Activated CD4-positive, alpha-beta T cell treated with anti-CD3 and anti-CD28 coated beads, Interleukin-2, Interleukin-4, amounts not matched to agents 100 ng/mL and 50 ng/mL, durations not matched to agents 16 hours and 8 hours (primary cell): ENCODE results near the gene ANKFN1.
"Not testable (repeated sequence)": the region's sequence is repeated elsewhere in the genome, so short reads cannot be mapped to it uniquely, and the experiment has no call there.

ENCODE experiments used
- DNase-seq: peaks from one replicate; pipeline ENCODE4 v3.0.0-alpha.2; 2020; ENCODE audit warnings: low spot score

The ANKFN1 gene

DNA sequence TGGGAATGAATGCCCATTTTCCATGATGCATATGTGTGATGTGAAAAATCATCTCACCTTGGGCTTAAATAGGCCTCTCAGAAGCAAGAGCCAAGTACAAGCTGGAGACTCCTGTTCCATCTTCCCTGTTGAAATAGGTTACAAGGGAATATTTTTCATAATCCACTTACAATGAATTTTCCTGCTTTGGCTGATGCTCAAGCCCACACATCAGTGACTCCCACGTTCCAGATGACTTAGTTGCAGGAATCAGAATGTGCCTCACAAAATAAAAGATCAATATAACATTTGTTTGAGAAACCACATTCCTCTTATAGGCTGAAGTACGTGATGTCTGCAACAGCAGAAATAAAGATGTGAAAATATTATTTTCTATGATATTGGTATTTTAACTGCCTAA lies 24.1 kb downstream of the ANKFN1 start:
- no peak for DNase-seq

DNA sequence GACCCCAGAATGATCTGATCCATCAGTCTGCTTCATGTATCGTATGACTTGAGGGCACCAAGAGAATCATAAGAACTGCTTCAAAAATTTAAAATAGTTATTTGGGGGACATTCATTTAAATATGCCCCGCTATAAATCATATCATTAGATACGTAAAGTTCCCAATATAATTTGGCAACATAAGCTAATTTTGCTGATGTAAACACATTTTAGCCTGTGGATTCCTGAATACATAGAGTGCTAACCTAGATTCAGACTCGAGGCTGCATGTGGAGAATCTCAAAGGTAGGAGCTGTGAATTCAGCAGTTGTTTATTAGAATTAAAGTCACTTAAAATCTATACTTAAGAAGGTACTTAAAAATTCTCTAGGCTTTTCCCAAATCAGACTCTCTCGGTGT lies 24.9 kb downstream of the ANKFN1 start:
- DNase-seq = no peak

DNA sequence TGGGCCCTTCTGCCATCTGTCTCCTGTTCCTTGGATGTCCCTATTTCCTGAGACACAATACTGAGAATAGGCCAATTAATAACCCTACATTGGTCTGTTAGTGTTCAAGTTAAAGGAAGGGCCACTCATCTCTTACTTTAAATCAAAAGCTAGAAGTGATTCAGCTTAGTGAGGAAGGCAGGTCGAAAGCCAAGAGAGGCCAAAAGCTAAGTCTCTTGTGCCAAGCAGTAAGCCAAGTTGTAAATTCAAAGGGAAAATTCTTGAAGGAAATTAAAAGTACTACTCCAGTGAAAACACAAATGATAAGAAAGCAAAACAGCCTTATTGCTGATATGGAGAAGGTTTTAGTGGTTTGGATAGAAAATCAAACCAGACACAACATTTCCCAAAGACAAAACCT lies 28.8 kb downstream of the ANKFN1 start:
- DNase-seq = no peak

DNA sequence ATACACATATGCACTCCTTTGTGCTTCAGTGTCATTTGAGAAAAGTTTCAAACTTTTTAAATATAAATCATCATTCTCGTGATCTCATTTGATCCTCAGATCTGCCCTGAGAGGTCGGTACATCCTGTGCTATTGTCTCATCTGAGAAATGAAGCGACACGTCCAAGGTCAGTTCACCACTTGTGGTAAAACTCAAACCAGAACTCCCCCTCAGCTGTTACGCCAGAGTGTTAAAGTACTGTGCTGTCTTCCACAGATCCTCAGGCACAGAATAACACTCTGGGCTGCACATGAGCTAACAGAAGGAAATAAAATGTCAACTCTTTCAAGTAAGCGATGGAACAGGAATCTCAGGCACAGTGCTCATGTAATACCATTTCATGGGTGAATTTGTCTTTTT lies 31.4 kb downstream of the ANKFN1 start:
- DNase-seq = no peak

DNA sequence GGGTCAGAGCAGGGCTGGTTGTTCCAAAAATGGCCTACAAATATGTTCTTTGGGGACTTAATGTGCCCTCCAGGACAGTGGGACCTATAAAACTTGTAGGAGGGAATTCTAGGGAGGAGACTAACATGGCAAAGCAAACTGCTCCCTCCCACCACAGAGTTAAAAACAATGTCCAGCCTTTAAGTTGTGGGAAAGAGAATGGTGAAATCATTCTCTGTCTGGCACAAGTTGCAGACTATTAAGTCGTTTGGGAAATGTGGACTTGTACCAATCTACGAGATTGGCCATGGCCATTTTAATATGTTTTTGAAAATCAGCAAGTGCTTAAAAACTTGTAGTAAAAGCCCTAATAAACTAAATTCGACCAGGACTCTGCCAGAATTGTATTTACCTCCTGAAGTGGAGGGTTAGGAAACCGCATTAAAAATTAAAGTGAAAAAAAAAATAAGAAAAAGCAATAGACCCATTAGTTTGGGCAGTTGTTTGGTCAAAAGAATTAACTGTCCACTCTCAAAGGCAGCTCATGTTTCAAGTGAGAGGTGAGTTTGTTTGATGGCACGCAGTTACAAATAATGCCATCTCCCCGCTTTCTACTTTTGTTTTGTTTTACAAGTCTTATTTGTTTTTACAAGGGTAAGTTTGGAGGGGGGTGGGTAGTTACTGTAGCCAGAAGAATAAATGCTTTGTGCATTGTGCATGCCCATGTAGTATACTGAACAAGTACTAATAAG lies 32.4 kb downstream of the ANKFN1 start:
- no peak for DNase-seq

DNA sequence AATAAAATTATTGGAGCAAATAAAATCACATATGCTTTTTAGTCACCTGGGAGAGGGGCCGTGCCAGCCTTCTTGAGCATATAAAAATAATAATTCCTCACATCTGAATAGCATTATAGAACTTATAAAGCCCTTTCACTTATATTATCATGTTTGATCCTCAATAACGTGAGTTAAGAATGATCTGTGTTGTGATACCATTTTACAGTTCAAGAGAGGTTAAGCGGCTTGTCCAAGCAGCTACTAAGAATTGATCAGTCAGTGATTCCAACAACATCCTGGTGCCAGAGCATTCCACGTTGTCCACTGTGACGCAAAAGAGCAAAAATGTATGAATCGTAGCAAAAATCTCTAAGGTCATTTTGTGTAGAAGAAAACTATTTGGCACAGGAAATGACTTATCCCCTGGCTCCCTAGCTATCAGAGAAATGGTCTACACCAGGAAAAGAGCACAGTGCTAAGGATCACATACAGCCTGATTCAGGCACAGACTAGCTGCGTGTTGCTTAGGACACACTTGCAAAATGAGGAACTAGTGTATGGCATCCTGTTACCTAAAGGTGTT lies 33.0 kb downstream of the ANKFN1 start:
- DNase-seq = no peak

DNA sequence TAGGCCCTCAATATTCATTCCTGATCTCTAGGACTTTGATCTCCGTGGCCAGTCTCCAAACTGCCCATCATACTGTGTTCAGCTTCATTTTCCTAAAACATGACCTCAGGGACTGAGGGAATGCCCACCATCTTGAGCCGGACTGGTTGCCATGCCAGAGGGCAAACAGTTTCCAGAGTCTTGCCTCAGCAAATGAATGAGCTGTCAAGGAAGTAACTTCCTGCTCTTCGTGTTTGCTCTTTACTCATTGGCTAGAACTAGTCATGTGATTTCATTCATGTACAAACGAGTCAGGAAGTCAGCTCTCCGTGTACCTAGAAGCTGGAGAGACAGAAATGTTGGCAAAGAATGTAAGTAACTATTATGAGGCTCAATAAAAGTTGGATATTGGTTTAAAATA lies 50.2 kb downstream of the ANKFN1 start:
- no peak for DNase-seq

DNA sequence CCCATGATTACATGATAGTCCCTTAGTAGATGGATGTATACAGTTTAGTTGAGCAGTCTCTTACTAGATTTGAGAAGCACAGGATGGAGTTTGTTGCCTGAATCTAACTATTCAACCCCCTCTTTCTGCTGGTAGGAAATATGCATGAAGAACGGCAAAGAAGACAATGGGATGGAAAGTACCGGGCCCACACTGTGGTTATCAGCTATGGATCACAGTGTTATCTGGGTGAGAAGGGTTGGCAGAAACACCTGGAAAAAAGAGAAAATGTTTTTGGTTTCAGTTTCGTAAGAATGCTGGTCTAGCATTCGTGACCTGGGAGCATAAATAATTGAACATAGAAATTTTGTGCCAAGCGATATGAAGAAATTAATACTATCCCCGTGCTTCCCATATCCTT lies 53.1 kb downstream of the ANKFN1 start:
- DNase-seq = no peak

DNA sequence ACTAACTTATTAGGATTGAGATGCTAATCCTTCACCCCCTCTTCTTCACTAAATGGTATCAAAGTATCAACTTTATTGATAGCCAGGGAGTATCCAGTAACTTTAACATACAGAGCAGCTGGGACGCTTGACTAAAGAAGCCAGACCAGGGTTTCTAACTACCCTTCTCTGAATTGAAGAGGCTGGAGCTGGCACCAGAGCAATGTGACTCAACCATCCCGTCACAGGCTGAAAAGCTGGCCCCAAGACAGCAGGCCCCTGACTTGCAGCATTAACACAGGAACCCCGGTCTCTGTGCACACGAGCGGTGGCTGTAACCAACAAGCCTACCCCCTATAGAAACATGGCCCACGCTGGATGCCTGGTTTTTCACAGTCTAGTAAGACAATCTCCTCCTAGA lies 59.8 kb downstream of the ANKFN1 start:
- no peak for DNase-seq

DNA sequence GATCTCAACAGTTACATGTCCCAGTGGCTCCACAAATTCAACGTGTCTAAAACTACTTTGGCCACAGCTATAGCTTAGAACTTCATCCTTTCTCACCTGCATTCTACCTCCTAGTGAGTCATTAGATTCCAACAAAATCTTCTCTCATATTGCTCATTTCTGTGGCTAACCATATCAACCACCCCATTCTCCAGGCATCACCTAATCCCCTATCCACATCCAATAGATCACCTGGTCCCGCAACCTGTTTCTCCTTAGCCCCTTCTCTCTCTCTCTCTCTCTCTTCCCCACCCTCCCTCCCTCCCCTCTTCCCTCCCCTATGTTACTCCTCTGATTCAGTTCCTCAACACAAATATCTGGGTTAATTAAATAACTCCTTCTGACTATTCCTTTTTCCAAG lies 64.6 kb downstream of the ANKFN1 start:
- DNase-seq = no peak

DNA sequence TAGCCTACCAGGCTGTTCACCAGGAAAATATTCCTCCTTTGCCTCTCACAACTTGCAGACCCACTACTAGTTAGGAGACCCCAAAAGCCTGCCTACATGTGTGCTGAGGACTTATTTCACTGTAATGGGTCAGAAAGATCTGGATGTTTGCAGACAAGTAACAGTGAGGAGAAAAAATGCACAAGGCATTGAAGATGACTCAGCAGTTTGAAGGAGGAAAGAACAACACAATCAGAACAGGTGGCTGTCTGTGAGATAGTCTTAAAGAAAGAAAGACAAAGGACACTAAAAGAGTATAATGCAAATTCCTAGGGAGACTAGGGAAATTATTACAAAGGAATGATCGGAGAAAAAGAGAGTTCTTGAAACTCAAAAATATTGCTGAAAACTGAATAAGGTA lies 69.0 kb downstream of the ANKFN1 start:
- DNase-seq = no peak

DNA sequence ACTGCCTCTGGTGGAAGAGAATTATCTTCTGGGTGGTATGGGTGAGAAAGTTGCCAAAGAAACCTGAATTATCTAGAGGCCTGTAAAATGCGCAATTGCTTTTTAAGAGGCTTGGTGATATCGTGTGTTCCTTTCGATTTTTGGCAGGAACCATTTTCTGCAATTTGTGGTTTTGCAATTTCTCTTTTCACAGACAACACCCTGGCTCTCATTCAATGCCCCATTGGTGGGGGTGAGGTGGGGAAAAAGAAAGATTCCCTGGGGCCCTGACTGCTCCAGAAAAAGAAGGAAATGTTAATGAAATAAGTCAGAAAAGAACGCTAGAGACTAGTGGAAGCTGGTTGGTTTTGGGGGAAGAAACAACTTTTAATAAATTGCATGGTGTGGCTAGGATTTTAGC lies 77.4 kb downstream of the ANKFN1 start:
- no peak for DNase-seq

DNA sequence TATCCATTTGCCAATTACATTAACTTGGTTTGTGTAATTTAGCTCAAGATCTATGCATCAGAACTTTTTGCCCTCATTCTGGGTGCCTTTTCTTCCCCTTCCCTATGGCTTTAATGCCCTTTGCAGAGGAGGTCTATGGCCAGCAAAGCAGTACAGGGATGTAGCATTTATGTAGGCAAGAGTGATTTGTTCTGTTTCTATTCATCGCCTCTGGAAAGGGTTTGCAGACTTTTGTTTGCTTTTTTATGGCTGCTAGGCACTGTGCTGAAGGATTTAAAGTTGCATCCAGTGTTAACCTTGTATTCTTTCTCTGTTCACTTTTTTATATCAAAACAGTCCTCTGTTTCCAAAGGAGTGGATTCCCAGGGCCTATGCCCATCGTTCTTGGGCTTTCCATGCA lies 78.0 kb downstream of the ANKFN1 start:
- DNase-seq = no peak

DNA sequence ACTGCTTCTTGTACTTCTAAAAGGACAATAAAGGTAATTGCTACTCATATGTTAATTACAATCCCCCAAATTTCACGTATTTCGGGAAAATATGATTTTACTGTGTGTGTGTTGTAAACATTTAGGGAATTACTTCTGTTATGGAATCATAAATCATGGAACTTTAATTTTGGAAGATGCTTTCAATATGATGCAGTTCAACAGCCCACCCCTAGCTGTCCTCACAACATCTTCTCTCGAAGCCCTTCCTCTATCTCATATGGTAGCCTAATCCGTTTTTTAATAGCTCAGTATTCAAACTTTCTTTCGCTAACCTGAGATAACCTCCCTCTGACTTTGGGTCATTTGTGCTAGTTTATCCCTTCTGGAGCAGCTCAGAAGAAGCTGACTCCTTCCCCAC lies 78.4 kb downstream of the ANKFN1 start:
- DNase-seq = no peak

DNA sequence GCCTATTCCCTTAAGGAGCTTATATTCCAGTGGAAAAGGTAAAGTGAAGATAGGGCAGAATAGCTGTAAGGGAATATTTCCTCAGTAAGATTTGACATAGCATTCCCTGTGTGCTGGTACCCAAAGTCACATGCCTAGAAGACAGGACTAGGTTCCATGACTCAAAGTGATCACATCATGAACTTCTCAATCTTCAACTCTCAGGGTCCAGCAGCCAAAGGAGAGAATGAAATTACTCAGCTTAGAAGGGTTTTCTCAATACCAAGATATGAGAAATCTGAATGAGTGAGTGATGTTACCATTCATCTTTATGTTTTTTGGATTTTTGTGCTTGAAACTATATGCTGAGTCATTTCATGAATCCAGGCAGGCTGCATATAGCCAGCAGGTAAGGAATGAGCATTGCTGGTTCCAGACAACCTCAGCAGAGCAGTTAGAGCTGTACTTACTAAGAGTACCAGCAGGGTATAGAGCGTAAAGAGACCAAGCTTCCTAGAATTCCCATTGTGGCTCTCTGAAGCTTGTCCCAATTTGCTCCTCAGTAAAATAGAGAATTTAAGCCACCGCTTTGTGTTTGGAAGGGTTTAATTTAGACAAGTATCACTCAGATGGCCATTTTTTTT lies 91.1 kb downstream of the ANKFN1 start:
- DNase-seq = peak; percentile 6

DNA sequence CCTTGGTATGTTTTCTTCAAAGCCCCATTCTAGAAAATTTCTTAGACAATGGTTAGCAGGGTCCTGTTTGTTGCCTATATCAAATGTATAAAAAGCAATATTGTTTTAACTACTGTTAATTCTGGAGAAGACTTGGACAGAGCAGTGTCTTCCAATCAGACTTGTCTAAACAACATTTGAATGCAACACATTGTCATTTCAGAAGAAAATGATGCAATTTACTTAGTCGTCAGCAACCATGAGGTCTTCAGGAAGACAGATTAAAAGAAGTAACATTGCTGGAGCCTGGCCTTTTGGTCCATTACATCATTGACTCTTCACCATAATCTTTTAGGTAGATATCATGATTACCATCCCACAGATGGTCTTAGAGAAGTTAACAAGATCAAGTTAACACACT lies 94.5 kb downstream of the ANKFN1 start:
- DNase-seq = no peak

DNA sequence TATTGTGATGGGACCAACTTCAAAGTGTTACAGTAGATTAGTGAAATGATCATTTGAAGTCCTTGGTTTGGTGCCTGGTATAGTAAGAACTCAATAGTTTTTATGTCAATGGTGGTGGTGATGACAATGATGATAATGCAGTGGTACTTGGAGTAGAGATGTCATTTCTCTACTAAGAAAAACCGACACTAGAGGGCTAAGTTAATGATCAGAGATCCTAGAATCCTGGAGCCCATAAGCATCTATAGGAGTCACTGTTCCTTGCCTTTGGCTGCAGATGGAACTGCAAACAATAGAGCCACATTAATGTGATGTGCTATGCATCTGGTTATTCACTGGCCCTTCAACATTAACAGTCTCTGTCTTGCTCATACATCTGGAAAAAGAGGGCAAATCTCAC lies 103.8 kb downstream of the ANKFN1 start:
- DNase-seq = no peak

DNA sequence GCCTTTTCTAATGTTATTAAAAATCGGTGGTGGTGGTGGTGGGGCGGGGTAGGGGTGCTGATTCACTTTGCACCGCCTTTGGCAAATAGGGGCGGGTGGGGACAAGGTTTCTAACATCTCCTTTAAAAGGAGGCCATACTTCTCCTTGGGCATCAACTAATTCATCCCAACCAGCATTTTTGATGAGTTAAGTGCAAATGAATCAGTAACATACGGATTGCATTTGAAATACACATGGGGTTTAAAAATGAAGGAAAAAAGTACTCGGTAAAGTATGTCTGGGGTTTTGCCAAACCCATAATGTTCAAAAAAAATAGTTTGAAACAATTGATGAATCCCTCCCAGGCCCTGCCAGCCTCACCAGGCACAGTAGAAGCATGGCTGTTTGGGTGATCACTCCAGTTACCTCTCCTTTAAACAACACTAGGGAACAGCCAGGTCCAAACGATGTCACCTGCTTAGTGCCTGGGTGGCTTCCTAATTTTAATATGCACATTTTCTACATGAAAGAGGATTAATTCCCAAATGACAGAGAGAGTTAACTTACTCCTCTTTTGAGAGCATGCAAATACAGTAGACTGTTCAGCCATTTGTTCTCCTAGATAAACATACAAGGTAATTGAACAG lies 107.2 kb downstream of the ANKFN1 start:
- no peak for DNase-seq

DNA sequence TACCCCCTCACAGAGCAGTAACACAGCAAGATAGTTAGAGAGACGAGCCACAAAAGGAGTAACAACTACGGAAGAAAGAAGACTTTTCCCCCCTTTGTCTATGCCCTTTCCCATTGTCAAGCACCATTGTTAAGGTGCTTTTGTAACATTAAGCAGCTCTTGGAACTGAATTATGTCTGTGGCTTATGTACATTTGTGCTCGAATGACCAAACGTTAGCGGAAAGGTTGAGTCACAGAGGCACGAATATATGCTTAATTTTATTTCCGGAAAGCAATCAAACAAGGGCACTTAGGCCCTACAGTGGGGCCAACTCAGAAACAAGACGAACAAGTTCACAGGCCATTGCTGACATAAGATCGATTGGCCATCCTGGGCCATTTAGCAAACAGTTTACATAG lies 109.5 kb downstream of the ANKFN1 start:
- DNase-seq = no peak

DNA sequence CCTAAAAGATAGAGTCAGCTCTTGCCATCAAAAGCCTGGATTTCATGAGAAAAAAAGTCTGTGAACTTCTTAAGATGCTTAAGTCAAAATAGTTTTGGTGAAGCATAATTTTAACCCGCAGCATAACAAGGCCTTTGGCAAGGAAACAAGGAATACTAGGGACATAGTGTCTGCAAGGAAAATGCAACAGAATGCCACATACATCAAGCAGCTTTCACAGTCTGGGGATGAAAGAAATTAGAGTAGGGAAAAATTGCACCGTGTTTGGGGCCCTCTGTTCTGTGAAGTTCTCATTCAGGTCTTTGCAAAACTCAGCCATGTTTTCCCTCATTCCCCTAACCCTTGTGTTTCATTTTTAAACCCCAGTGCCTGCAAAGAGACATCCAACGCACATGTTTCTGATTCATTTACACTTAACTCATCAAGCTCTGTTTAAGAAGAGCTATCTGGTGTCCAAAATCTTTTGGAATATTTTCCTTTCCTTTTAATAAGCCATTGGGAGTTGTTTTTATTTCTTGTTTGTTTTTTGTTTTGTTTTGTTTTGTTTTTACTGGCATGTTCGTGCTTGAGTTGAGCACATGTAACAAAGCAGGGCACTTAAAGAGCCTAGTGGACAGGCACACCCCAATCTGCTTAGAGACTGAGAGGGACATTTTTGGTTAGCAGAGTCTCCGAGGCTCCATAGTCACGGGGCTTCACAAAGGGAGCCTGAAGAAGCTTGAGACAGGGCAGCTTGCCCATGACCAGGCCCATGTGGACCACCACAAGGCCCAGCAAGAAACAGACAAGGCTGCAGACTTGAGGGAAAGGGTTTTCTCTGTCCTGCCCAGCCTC lies 116.5 kb downstream of the ANKFN1 start:
- no peak for DNase-seq

DNA sequence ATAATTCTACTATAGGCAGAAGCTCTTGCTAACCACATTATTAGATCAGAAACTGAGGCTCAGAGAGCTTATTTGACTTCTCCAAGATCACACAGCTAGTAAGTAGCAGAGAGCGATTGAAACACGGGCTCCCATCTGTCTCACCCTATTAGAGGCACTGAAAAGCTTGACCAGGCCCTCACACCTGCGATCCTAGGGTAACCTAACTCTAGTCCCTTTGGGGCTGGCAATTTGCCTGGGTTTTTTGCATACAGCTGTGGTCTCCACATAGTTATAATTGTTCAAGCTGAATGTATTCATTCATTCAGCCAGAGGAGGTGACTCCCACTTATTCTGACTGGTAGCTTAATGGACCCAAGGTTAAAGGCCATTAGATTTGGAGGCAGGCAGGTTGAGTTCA lies 121.2 kb downstream of the ANKFN1 start:
- DNase-seq = no peak

DNA sequence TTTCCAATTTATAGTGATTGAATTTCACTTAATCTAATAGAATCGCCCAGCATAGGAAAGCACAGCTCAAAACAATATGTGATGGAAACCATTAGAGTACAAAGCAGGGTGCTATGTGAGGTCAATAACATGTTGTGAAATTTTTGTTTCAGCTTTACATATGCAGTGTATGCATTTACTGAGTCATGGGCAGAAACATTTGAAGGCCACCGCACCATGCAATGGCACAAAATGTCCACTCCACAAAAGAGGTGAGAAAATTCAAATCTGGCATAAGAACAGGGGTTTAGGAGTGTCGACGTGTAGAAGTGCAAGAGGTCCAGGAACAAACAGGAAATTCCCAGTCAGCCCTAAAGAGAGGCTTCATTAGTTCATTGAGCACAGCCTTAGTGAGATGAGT lies 131.2 kb downstream of the ANKFN1 start:
- no peak for DNase-seq

DNA sequence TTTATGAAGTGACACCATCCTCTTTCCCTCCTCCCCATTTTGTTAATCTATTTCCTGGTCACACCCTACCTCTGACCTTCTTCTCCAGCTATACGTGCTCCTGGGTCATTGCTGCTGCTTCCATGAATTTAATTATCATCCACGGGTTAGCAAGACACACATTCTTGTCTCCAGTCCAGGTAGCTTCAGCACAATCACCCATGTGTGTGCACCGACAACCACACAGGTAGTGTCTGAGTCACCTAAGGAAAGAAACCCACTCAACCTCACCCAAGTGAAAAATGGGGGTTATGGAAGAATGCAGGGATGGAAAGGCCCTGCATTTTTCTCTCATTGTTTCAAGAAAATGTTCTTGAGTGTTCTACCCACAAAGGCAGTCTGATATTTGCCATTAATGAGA lies 135.5 kb downstream of the ANKFN1 start:
- DNase-seq = not testable (repeated sequence)
